GM21723 (cell line): ENCODE results near the gene NF1.

Source experiments
- ATAC-seq: cut with Tn5 transposase; IDR thresholded peaks from one replicate; pipeline ENCODE4 v1.9.1; 2021; ENCODE audit warnings: mild to moderate bottlenecking, moderate library complexity; ENCODE audit not compliant: unreplicated experiment

The NF1 gene

GRCh38 chr17:31397256-31397939 is 302.6 kb downstream of the NF1 start:
- no peak for ATAC-seq

- no peak for ATAC-seq
Measured at GRCh38 chr17:31398381-31399311, 303.9 kb downstream of the NF1 start.

GRCh38 chr17:31400481-31400950 is 305.7 kb downstream of the NF1 start:
- ATAC-seq: no peak

GRCh38 chr17:31401456-31402254 is 306.9 kb downstream of the NF1 start:
- ATAC-seq: no peak

- no peak for ATAC-seq
Measured at GRCh38 chr17:31404028-31404949, 309.5 kb downstream of the NF1 start.

- ATAC-seq: no peak
Measured at GRCh38 chr17:31405890-31406371, 311.2 kb downstream of the NF1 start.

GRCh38 chr17:31408586-31408985 is 313.8 kb downstream of the NF1 start:
- no peak for ATAC-seq

GRCh38 chr17:31411707-31412285 is 317.0 kb downstream of the NF1 start:
- no peak for ATAC-seq

GRCh38 chr17:31412511-31412910 is 317.7 kb downstream of the NF1 start:
- no peak for ATAC-seq

GRCh38 chr17:31413081-31413799 is 318.5 kb downstream of the NF1 start:
- no peak for ATAC-seq

GRCh38 chr17:31413874-31414549 is 319.2 kb downstream of the NF1 start:
- no peak for ATAC-seq

GRCh38 chr17:31414550-31414918 is 319.8 kb downstream of the NF1 start:
- ATAC-seq: no peak

- ATAC-seq: no peak
Measured at GRCh38 chr17:31415004-31415454, 320.3 kb downstream of the NF1 start.

GRCh38 chr17:31415640-31416502 is 321.1 kb downstream of the NF1 start:
- no peak for ATAC-seq

GRCh38 chr17:31416503-31416923 is 321.7 kb downstream of the NF1 start:
- ATAC-seq: no peak

GRCh38 chr17:31417051-31417792 is 322.4 kb downstream of the NF1 start:
- ATAC-seq: no peak
